ENCODE results near the gene PDLIM7.

The PDLIM7 gene

DNA sequence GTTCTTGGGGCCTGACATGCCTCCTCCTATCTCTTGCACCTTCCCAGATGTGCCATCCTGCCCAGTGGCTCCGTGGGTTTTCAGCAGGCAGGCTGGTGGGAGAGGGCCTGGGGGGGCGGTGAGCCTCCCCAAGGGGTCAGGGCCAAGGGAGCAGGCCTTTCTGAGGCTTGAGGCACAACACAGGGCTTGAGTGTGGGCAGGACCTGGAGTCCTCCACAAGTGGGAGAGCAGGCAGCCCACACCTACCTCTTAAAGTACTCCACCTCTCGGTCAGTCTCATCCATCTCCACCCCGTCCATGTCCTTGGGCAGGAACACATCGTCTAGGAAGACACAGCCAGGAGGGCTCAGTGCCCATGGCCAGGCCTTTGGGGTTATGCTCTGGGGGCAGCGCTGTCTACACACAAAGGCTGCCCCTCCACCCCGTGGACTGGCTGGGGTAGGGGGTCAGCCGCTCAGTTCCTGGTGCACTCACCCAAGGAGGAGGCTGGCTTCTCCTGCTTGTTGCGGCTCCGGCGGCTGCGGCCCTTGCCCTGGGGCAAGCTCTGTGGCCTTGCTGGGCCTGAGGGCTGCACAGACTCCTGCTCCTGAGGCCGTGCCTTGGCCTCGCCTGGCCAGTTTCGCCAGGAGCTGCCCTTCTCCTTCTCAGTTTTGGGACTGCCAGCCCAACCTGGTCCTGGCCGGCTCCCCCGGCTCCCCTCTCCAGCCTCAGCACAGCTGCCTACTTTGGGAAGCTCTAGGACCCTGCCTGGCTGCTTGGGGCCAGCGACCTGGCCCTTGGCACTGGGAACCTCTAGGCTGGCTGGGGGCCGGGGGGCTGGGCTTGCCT is 26.5 kb upstream of the PDLIM7 start:
- Histone ChIP-seq H2AFZ (ENCODE audit: insufficient read depth, low read length, poor library complexity) (no peak overlapping the region), H3K4me2 (ENCODE audit: low read length) (no peak overlapping the region), H3K4ac (ENCODE audit: low read depth, low read length) (no peak overlapping the region), H3K14ac (ENCODE audit: low read length) (no peak overlapping the region), H3K27ac (ENCODE audit: low read depth, low read length) (no peak overlapping the region), H2BK12ac (ENCODE audit: low read length) (no peak overlapping the region), H4K8ac (ENCODE audit: low read depth, low read length) (no peak overlapping the region), H2BK120ac (ENCODE audit: insufficient read depth, low read length, poor library complexity) (no peak overlapping the region), H4K91ac (ENCODE audit: low read depth, low read length) (no peak overlapping the region), H2AK5ac (ENCODE audit: low read length) (no peak overlapping the region), H3K9me3 (ENCODE audit: insufficient read depth, low read depth, low read length) (peaks cover 3% of the 10 kb centered on the region), H3K79me2 (ENCODE audit: control insufficient read depth, insufficient read depth, low read length, poor library complexity) (no peaks in the 10 kb centered on the region), H3K36me3 (ENCODE audit: control insufficient read depth in 1 of 2, insufficient read depth in 2 of 2, low read length in 2 of 2) (peaks cover 81 to 86% of the 10 kb centered on the region in 2 experiments), H3K27me3 (ENCODE audit: insufficient read depth, low read length) (no peaks in the 10 kb centered on the region), H3K23ac (ENCODE audit: low read length) (no peak overlapping the region), H3K4me1 (ENCODE audit: control insufficient read depth in 1 of 2, insufficient read depth in 2 of 2, low read length in 2 of 2) (no peaks in the 10 kb centered on the region), H4K12ac (ENCODE audit: low read depth, low read length) (no peak overlapping the region), H3K9ac (ENCODE audit: low read length) (no peak overlapping the region), H2BK5ac (ENCODE audit: low read depth, low read length, poor library complexity) (no peak overlapping the region), H3K79me1 (ENCODE audit: low read length) (no peaks in the 10 kb centered on the region), H3K4me3 (ENCODE audit: low read depth, low read length) (no peak overlapping the region), H3K18ac (ENCODE audit: low read length) (no peak overlapping the region)
- no CpG with 5 or more reads among the region's 19 CpGs for WGBS (ENCODE audit: extremely low coverage, insufficient coverage, insufficient read length)
- DNase-seq = no peak

DNA sequence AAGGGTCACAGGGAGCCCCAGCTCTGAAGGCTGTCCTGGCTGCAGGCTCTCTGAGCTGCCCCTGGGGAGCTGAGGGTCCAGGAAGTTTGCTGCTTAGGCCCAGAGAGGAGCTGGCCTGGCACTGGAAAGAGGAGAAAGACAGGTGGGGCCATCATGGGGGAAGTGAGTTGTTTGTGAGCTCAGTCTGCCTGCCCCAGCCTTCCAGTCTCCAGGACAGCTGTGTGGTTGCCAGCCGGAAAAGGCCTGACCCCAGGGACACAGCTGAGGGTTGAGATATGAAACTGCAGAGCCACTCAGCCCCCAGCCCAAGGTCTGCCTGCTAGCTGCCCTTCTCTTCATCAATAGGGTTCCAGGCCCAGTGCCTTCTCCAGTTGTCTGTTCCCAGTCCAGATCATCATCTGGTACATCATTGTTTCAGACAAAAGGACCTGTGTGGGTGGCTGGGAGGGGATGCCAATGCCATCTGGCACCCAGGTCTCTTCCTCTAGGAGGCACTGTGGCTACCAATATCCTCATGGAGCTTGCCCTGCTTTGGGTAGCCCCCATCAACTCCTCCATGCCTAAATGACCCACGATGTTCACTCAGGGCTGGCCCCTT is 23.6 kb upstream of the PDLIM7 start:
- Histone ChIP-seq H4K12ac (ENCODE audit: low read depth, low read length) (no peak overlapping the region), H3K27me3 (ENCODE audit: insufficient read depth, low read length) (no peaks in the 10 kb centered on the region), H3K9ac (ENCODE audit: low read length) (no peak overlapping the region), H3K79me1 (ENCODE audit: low read length) (peaks cover 6% of the 10 kb centered on the region), H2AFZ (ENCODE audit: insufficient read depth, low read length, poor library complexity) (no peak overlapping the region), H3K4me2 (ENCODE audit: low read length) (no peak overlapping the region), H3K4me1 (ENCODE audit: control insufficient read depth in 1 of 2, insufficient read depth in 2 of 2, low read length in 2 of 2) (peaks cover 3% of the 10 kb centered on the region in 2 experiments), H2BK120ac (ENCODE audit: insufficient read depth, low read length, poor library complexity) (no peak overlapping the region), H3K4ac (ENCODE audit: low read depth, low read length) (no peak overlapping the region), H2BK5ac (ENCODE audit: low read depth, low read length, poor library complexity) (no peak overlapping the region), H2BK12ac (ENCODE audit: low read length) (no peak overlapping the region), H3K23ac (ENCODE audit: low read length) (no peak overlapping the region), H3K9me3 (ENCODE audit: insufficient read depth, low read depth, low read length) (peaks cover 3% of the 10 kb centered on the region), H3K18ac (ENCODE audit: low read length) (no peak overlapping the region), H3K27ac (ENCODE audit: low read depth, low read length) (no peak overlapping the region), H4K8ac (ENCODE audit: low read depth, low read length) (no peak overlapping the region), H3K79me2 (ENCODE audit: control insufficient read depth, insufficient read depth, low read length, poor library complexity) (peaks cover 3% of the 10 kb centered on the region), H2AK5ac (ENCODE audit: low read length) (no peak overlapping the region), H3K36me3 (ENCODE audit: control insufficient read depth in 1 of 2, insufficient read depth in 2 of 2, low read length in 2 of 2) (peaks cover 55 to 59% of the 10 kb centered on the region in 2 experiments), H3K4me3 (ENCODE audit: low read depth, low read length) (no peak overlapping the region), H3K14ac (ENCODE audit: low read length) (no peak overlapping the region), H4K91ac (ENCODE audit: low read depth, low read length) (no peak overlapping the region)
- no peak for DNase-seq
- no CpG with 5 or more reads among the region's 2 CpGs for WGBS (ENCODE audit: extremely low coverage, insufficient coverage, insufficient read length)

DNA sequence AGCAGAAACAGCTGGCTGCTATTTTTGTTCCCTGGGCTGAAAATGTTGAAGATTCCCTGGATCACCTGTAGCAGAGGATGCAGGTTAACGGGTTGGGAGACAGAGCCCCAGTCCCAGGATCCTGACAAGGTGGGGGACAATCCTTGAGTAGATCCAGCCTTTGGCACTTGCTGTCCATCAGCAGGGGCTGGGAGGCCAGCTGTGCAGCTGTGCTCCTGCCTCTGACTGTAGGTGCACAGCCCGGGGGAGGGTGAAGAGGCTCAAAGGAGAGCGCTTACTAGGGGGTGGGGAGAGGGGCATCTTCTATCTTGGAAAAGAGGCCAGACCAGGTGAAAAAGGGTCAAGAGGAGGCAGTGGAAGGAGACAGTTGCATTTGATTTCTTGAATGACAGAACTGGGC is 22.9 kb upstream of the PDLIM7 start:
- WGBS (ENCODE audit: extremely low coverage, insufficient coverage, insufficient read length) = no CpG with 5 or more reads among the region's 3 CpGs
- H3K79me2 ChIP-seq (ENCODE audit: control insufficient read depth, insufficient read depth, low read length, poor library complexity) = peaks cover 3% of the 10 kb centered on the region
- H3K27ac ChIP-seq (ENCODE audit: low read depth, low read length) = no peak overlapping the region
- H3K14ac ChIP-seq (ENCODE audit: low read length) = no peak overlapping the region
- no peak overlapping the region for H4K12ac ChIP-seq (ENCODE audit: low read depth, low read length)
- H3K4me3 ChIP-seq (ENCODE audit: low read depth, low read length) = no peak overlapping the region
- peaks cover 54 to 57% of the 10 kb centered on the region in 2 experiments for H3K36me3 ChIP-seq (ENCODE audit: control insufficient read depth in 1 of 2, insufficient read depth in 2 of 2, low read length in 2 of 2)
- peaks cover 6% of the 10 kb centered on the region for H3K79me1 ChIP-seq (ENCODE audit: low read length)
- no peak overlapping the region for H3K9ac ChIP-seq (ENCODE audit: low read length)
- no peaks in the 10 kb centered on the region for H3K27me3 ChIP-seq (ENCODE audit: insufficient read depth, low read length)
- no peak overlapping the region for H3K18ac ChIP-seq (ENCODE audit: low read length)
- DNase-seq = no peak
- no peak overlapping the region for H2AFZ ChIP-seq (ENCODE audit: insufficient read depth, low read length, poor library complexity)
- H3K4me2 ChIP-seq (ENCODE audit: low read length) = no peak overlapping the region
- no peak overlapping the region for H3K4ac ChIP-seq (ENCODE audit: low read depth, low read length)
- peaks cover 3% of the 10 kb centered on the region for H3K9me3 ChIP-seq (ENCODE audit: insufficient read depth, low read depth, low read length)
- H2BK120ac ChIP-seq (ENCODE audit: insufficient read depth, low read length, poor library complexity) = no peak overlapping the region
- no peak overlapping the region for H2BK5ac ChIP-seq (ENCODE audit: low read depth, low read length, poor library complexity)
- no peak overlapping the region for H4K8ac ChIP-seq (ENCODE audit: low read depth, low read length)
- no peak overlapping the region for H2BK12ac ChIP-seq (ENCODE audit: low read length)
- H2AK5ac ChIP-seq (ENCODE audit: low read length) = no peak overlapping the region
- peaks cover 4 to 6% of the 10 kb centered on the region in 2 experiments for H3K4me1 ChIP-seq (ENCODE audit: control insufficient read depth in 1 of 2, insufficient read depth in 2 of 2, low read length in 2 of 2)
- no peak overlapping the region for H4K91ac ChIP-seq (ENCODE audit: low read depth, low read length)
- H3K23ac ChIP-seq (ENCODE audit: low read length) = no peak overlapping the region

DNA sequence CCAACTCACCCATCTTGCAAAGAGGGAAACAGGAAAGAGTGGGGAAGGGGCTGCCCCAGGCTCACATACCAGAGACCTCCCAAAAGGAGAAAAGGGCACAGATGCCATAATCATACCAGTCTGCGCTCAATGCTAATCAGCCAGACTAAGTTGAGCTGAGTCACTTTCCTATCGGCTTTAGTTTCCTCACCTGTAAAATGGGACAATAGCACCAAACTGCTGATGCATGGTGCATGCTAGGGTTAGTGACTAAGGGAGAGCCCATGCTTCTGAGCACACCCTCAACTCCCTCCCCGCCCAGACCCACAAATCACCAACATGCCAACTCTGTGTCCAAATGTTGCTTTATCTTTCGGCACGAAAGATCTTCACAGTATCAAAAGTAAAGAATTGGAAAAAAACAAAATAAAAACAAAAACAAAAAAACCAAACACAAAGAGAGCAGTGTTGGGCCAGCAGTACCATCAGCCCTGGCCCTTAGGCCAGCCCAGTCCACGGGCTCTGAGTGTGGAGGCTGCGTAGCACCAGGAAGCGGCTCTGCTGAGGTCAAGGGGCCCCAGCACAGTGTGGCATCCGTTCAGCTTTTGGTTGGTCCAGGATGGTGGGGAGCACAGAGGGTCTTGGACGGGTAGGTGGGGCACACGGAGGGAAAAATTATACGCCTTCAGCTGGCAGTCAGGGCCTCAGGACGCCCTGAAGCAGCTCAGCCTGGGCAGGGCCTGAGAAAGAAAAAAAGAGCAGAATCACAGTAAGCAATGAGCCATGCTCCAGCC is 22.2 kb upstream of the PDLIM7 start:
- Histone ChIP-seq H2AFZ (ENCODE audit: insufficient read depth, low read length, poor library complexity) (no peak overlapping the region), H3K36me3 (ENCODE audit: control insufficient read depth in 1 of 2, insufficient read depth in 2 of 2, low read length in 2 of 2) (peaks cover 52 to 57% of the 10 kb centered on the region in 2 experiments), H2BK12ac (ENCODE audit: low read length) (no peak overlapping the region), H3K79me1 (ENCODE audit: low read length) (peaks cover 6% of the 10 kb centered on the region), H3K18ac (ENCODE audit: low read length) (no peak overlapping the region), H4K12ac (ENCODE audit: low read depth, low read length) (no peak overlapping the region), H3K27me3 (ENCODE audit: insufficient read depth, low read length) (no peaks in the 10 kb centered on the region), H3K14ac (ENCODE audit: low read length) (no peak overlapping the region), H3K4me3 (ENCODE audit: low read depth, low read length) (no peak overlapping the region), H3K4me2 (ENCODE audit: low read length) (no peak overlapping the region), H2BK5ac (ENCODE audit: low read depth, low read length, poor library complexity) (no peak overlapping the region), H3K23ac (ENCODE audit: low read length) (no peak overlapping the region), H3K79me2 (ENCODE audit: control insufficient read depth, insufficient read depth, low read length, poor library complexity) (peaks cover 3% of the 10 kb centered on the region), H3K9me3 (ENCODE audit: insufficient read depth, low read depth, low read length) (peaks cover 3% of the 10 kb centered on the region), H2AK5ac (ENCODE audit: low read length) (no peak overlapping the region), H3K27ac (ENCODE audit: low read depth, low read length) (no peak overlapping the region), H3K9ac (ENCODE audit: low read length) (no peak overlapping the region), H2BK120ac (ENCODE audit: insufficient read depth, low read length, poor library complexity) (no peak overlapping the region), H3K4me1 (ENCODE audit: control insufficient read depth in 1 of 2, insufficient read depth in 2 of 2, low read length in 2 of 2) (peaks cover 4 to 6% of the 10 kb centered on the region in 2 experiments), H3K4ac (ENCODE audit: low read depth, low read length) (no peak overlapping the region), H4K8ac (ENCODE audit: low read depth, low read length) (no peak overlapping the region), H4K91ac (ENCODE audit: low read depth, low read length) (no peak overlapping the region)
- WGBS (ENCODE audit: extremely low coverage, insufficient coverage, insufficient read length) = no CpG with 5 or more reads among the region's 13 CpGs
- DNase-seq = no peak

Measured in trophoblast cell (in vitro differentiated cells and primary cell).